Tibial nerve (tissue), 3 donors: Measurements from ENCODE around the gene CFAP57.

Experiments used
- POLR2A ChIP-seq, 2 donors: fragments of 450-650 bp; IDR thresholded peaks; one replicate each; pipeline ENCODE4 v1.6.1; 2017; ENCODE audit warnings: antibody characterized with exemption in 2 of 2, mild to moderate bottlenecking in 2 of 2, moderate library complexity in 2 of 2
- TF ChIP-seq, protein P1 (sequence below), 5 experiments: fragments of 200-600 bp in 3 of 5; fragments of 450-650 bp in 2 of 5; sonication (generic) in 3 of 5; IDR thresholded peaks; one replicate each; pipeline ENCODE4 v1.5.1; 2016 to 2019; ENCODE audit warnings: antibody characterized with exemption in 5 of 5, mild to moderate bottlenecking in 3 of 5, moderate library complexity in 2 of 5

DNA sequence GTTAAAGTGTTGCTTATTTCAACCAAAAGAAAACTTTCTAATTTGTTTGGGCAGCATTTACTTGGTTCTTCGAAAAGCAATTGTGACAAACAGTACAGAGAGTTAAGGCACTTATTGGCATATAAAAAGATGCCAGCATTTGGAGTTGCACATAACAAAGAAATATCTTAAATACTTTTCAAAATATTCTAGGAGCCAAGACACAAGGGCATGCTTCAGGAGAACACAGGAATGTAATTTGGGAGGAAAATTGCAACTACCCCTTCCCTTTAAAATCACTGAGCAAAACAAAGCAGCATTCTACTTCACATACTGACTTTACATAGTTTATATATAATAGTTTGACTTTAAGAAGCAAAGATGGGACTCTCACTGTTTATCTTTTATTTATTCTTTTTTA lies 124.1 kb downstream of the CFAP57 start:
- TF ChIP-seq POLR2A (IDR thresholded peaks at IDR 0.05): no peak
- TF ChIP-seq, protein P1, sequence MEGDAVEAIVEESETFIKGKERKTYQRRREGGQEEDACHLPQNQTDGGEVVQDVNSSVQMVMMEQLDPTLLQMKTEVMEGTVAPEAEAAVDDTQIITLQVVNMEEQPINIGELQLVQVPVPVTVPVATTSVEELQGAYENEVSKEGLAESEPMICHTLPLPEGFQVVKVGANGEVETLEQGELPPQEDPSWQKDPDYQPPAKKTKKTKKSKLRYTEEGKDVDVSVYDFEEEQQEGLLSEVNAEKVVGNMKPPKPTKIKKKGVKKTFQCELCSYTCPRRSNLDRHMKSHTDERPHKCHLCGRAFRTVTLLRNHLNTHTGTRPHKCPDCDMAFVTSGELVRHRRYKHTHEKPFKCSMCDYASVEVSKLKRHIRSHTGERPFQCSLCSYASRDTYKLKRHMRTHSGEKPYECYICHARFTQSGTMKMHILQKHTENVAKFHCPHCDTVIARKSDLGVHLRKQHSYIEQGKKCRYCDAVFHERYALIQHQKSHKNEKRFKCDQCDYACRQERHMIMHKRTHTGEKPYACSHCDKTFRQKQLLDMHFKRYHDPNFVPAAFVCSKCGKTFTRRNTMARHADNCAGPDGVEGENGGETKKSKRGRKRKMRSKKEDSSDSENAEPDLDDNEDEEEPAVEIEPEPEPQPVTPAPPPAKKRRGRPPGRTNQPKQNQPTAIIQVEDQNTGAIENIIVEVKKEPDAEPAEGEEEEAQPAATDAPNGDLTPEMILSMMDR (IDR thresholded peaks at IDR 0.05): no peak
